CD14-positive monocyte (primary cell): ENCODE data around the gene CNOT11. TPM values are rescaled to one million over a fixed set of nuclear protein-coding genes. Genes with fewer than 3 reads are reported as not detected.

Source experiments
- DNase-seq, 3 donors: peaks; one replicate each; pipeline ENCODE4 v3.0.0-alpha.2; 2011 to 2022
- H2AFZ ChIP-seq: 2 replicates; pipeline ENCODE4 v1.6.0; 2012; ENCODE audit warnings: mild to moderate bottlenecking, low read depth, low read length, inconsistent platforms; ENCODE audit not compliant: insufficient read depth, poor library complexity, severe bottlenecking
- H3K27ac ChIP-seq, 2 donors: 1 replicate in 1 of 2; 2 replicates in 1 of 2; pipeline ENCODE4 v1.5.1; 2012 to 2013; ENCODE audit warnings: low read length in 2 of 2, control low read depth in 1 of 2, inconsistent platforms in 1 of 2, low read depth in 1 of 2, mild to moderate bottlenecking in 1 of 2
- H3K27me3 ChIP-seq, 2 donors: one replicate each; pipeline versions ENCODE4 v1.6.0 to v1.6.1; 2011 to 2013; ENCODE audit warnings: low read length in 2 of 2; ENCODE audit not compliant: control insufficient read depth in 2 of 2, insufficient read depth in 2 of 2
- H3K36me3 ChIP-seq, 2 donors: replicated peaks in 1 of 2; 1 replicate in 1 of 2; 2 replicates in 1 of 2; pipeline versions ENCODE4 v1.5.1 to v1.6.1; 2012 to 2013; ENCODE audit warnings: low read length in 2 of 2, control low read depth in 1 of 2, inconsistent platforms in 1 of 2, mild to moderate bottlenecking in 1 of 2; ENCODE audit not compliant: insufficient read depth in 2 of 2, control insufficient read depth in 1 of 2
- H3K4me1 ChIP-seq, 2 donors: 1 replicate in 1 of 2; 2 replicates in 1 of 2; pipeline versions ENCODE4 v1.5.1 to v1.6.1; 2012 to 2013; ENCODE audit warnings: low read length in 2 of 2, control low read depth in 1 of 2, inconsistent platforms in 1 of 2, mild to moderate bottlenecking in 1 of 2, moderate library complexity in 1 of 2; ENCODE audit not compliant: insufficient read depth in 2 of 2, control insufficient read depth in 1 of 2
- H3K4me2 ChIP-seq: replicated peaks from 2 replicates; pipeline ENCODE3; 2012; ENCODE audit warnings: low read length, moderate library complexity, mild to moderate bottlenecking; ENCODE audit not compliant: poor library complexity, severe bottlenecking; ENCODE audit errors: extremely low read depth
- H3K4me3 ChIP-seq, 3 experiments: fragments of 200-600 bp in 1 of 3; sonication (generic) in 1 of 3; replicated peaks in 1 of 3; 1 replicate in 2 of 3; 2 replicates in 1 of 3; pipeline ENCODE4 v1.5.1; 2011 to 2013; ENCODE audit warnings: low read length in 3 of 3, mild to moderate bottlenecking in 3 of 3, control low read depth in 2 of 3, low read depth in 2 of 3, inconsistent platforms in 1 of 3, moderate library complexity in 1 of 3
- H3K79me2 ChIP-seq: 2 replicates; pipeline ENCODE4 v1.6.0; 2012; ENCODE audit warnings: mild to moderate bottlenecking, control low read depth, inconsistent platforms, low read length, moderate library complexity; ENCODE audit not compliant: insufficient read depth
- H3K9ac ChIP-seq: 2 replicates; pipeline ENCODE4 v1.6.0; 2017; ENCODE audit warnings: low read length, mild to moderate bottlenecking; ENCODE audit not compliant: insufficient read depth, poor library complexity, severe bottlenecking
- H3K9me3 ChIP-seq, 2 donors: replicated peaks in 1 of 2; 1 replicate in 1 of 2; 2 replicates in 1 of 2; pipeline versions ENCODE4 v1.5.1 to v1.6.1; 2012 to 2013; ENCODE audit warnings: low read length in 2 of 2, control low read depth in 1 of 2; ENCODE audit not compliant: control insufficient read depth in 1 of 2, insufficient read depth in 1 of 2
- H4K20me1 ChIP-seq: 2 replicates; pipeline ENCODE4 v1.6.0; 2012; ENCODE audit warnings: mild to moderate bottlenecking, low read length, control low read depth, moderate library complexity; ENCODE audit not compliant: insufficient read depth
- H3K27ac Mint-ChIP-seq, 7 donors: one replicate each; pipeline ENCODE4 v1.8.0; 2020; ENCODE audit warnings: mild to moderate bottlenecking in 7 of 7, mixed read lengths in 7 of 7, moderate library complexity in 6 of 7, inconsistent platforms in 2 of 7
- H3K27me3 Mint-ChIP-seq, 3 donors: one replicate each; pipeline ENCODE4 v1.8.0; 2021 to 2022; ENCODE audit warnings: low read depth in 3 of 3, mild to moderate bottlenecking in 3 of 3, mixed read lengths in 3 of 3, moderate library complexity in 3 of 3, inconsistent platforms in 1 of 3
- H3K36me3 Mint-ChIP-seq, 2 donors: one replicate each; pipeline ENCODE4 v1.8.0; 2020; ENCODE audit warnings: mixed read lengths in 2 of 2, inconsistent platforms in 1 of 2, mild to moderate bottlenecking in 1 of 2
- H3K4me1 Mint-ChIP-seq: one replicate; pipeline ENCODE4 v1.8.0; 2020; ENCODE audit warnings: mild to moderate bottlenecking, mixed read lengths
- H3K4me3 Mint-ChIP-seq, 2 donors: one replicate each; pipeline ENCODE4 v1.8.0; 2020; ENCODE audit warnings: mild to moderate bottlenecking in 2 of 2, mixed read lengths in 2 of 2, moderate library complexity in 1 of 2
- H3K9me3 Mint-ChIP-seq, 7 donors: one replicate each; pipeline ENCODE4 v1.8.0; 2020 to 2022; ENCODE audit warnings: mixed read lengths in 7 of 7, mild to moderate bottlenecking in 6 of 7, moderate library complexity in 6 of 7, inconsistent platforms in 2 of 7
- CTCF ChIP-seq: fragments of 200-600 bp; IDR thresholded peaks from one replicate; pipeline ENCODE4 v1.8.0; 2022; ENCODE audit warnings: antibody characterized with exemption, mild to moderate bottlenecking
- WGBS: methylation state at CpG from one replicate; pipeline ENCODE4 v1.1.5; 2013; ENCODE audit warnings: missing lambda C conversion rate; ENCODE audit not compliant: insufficient coverage; 5-methylcytosine and 5-hydroxymethylcytosine counted together
- intact Hi-C, 2 donors: fragments of 100-400 bp; cut with micrococcal nuclease; formaldehyde crosslinking; loops; one replicate each; pipeline versions ENCODE4 v1.15.0 to v1.15.1; 2023
- polyA plus RNA-seq, 3 donors: library from polyadenylated mRNA; depleted of rRNA in 1 of 3; unstranded in 2 of 3; stranded (reverse) in 1 of 3; fragments of 300-500 nt in 2 of 3; fragments of >200 nt in 1 of 3; fragmentation: Illumina TruSeq in 2 of 3; gene quantifications; 1 replicate in 2 of 3; 2 replicates in 1 of 3; pipeline ENCODE4 v1.2.3, GENCODE V29; 2012 to 2021

Gene CNOT11
- polyA plus RNA-seq, 3 donors: 38.2 to 39.0 (median 38.4) TPM

- intact Hi-C loops: no loop called here
Observed at GRCh38 chr2:101264360-101264939, 11.8 kb downstream of the CNOT11 start.

GRCh38 chr2:101265893-101266499, 13.3 kb downstream of the CNOT11 start:
- no peaks in the 10 kb centered on the region for H3K27me3 ChIP-seq
- Mint-ChIP-seq H3K4me1 (peaks cover 7% of the 10 kb centered on the region), H3K4me3 (no peak overlapping the region), H3K9me3 (no peaks in the 10 kb centered on the region), H3K27ac (peak overlapping the region in 2 of 7 donors; percentile 11 to 75), H3K36me3 (peaks cover 74 to 87% of the 10 kb centered on the region in 2 donors), H3K27me3 (no peaks in the 10 kb centered on the region)
- no peaks in the 10 kb centered on the region for H3K4me1 ChIP-seq
- WGBS: 80% methylated on average over 5 of the region's 11 CpGs
- H2AFZ ChIP-seq: no peak overlapping the region
- DNase-seq: no peak
- no peak overlapping the region for H3K4me3 ChIP-seq
- H3K4me2 ChIP-seq: no peak overlapping the region
- H4K20me1 ChIP-seq: peaks cover 96% of the 10 kb centered on the region
- no peak overlapping the region for H3K27ac ChIP-seq
- intact Hi-C loops: no loop called here
- peaks cover 6% of the 10 kb centered on the region for H3K79me2 ChIP-seq
- peaks cover 72 to 98% of the 10 kb centered on the region in 2 donors for H3K36me3 ChIP-seq
- H3K9me3 ChIP-seq: no peaks in the 10 kb centered on the region
- no peak overlapping the region for H3K9ac ChIP-seq
- no peak for TF ChIP-seq CTCF

More at GRCh38 chr2:101264360-101264939, 11.8 kb downstream of the CNOT11 start:
- Mint-ChIP-seq H3K27ac (peak overlapping the region in 2 of 7 donors; percentile 24 to 60), H3K4me1 (peaks cover 7% of the 10 kb centered on the region), H3K4me3 (no peak overlapping the region), H3K9me3 (no peaks in the 10 kb centered on the region), H3K27me3 (no peaks in the 10 kb centered on the region), H3K36me3 (peaks cover 70 to 86% of the 10 kb centered on the region in 2 donors)
- peaks cover 65 to 96% of the 10 kb centered on the region in 2 donors for H3K36me3 ChIP-seq
- no peaks in the 10 kb centered on the region for H3K4me1 ChIP-seq
- WGBS: 83% methylated on average over 5 of the region's 13 CpGs
- no peak overlapping the region for H2AFZ ChIP-seq
- H4K20me1 ChIP-seq: peaks cover 94% of the 10 kb centered on the region
- no peaks in the 10 kb centered on the region for H3K9me3 ChIP-seq
- no peak for TF ChIP-seq CTCF
- no peak overlapping the region for H3K4me3 ChIP-seq
- H3K27me3 ChIP-seq: no peaks in the 10 kb centered on the region
- peak overlapping the region in 1 of 2 donors; percentile 30 for H3K27ac ChIP-seq
- no peak overlapping the region for H3K9ac ChIP-seq
- H3K4me2 ChIP-seq: no peak overlapping the region
- DNase-seq: no peak
- H3K79me2 ChIP-seq: peaks cover 17% of the 10 kb centered on the region
